Umbilical cord (tissue), 2 donors: ENCODE results near the gene CXCR2. TPM values are rescaled to one million over a fixed set of nuclear protein-coding genes. Genes with fewer than 3 reads are reported as not detected.
"Not testable (repeated sequence)": the region's sequence is repeated elsewhere in the genome, so short reads cannot be mapped to it uniquely, and the experiment has no call there.

Experiments used
- DNase-seq: peaks from one replicate; pipeline ENCODE4 v3.0.0-alpha.2; 2015; ENCODE audit warnings: low spot score
- total RNA-seq: library from RNA; depleted of rRNA; stranded (reverse); fragments of >200 nt; gene quantifications from one replicate; pipeline ENCODE4 v1.2.3, GENCODE V29; 2014; ENCODE audit warnings: low replicate concordance; ENCODE audit not compliant: insufficient read depth

The CXCR2 gene
- 1.7 TPM for total RNA-seq

GRCh38 chr2:218125626-218126080 is at the start of gene CXCR2:
TSS of gene CXCR2 (plus strand) at chr2:218126028. CDS start at chr2:218134802, 8,774 bp downstream.
- peak; percentile 52 for DNase-seq

GRCh38 chr2:218077464-218078216 is 48.2 kb upstream of the CXCR2 start:
- no peak for DNase-seq

GRCh38 chr2:218079943-218080913 is 45.6 kb upstream of the CXCR2 start:
- DNase-seq, result peak; percentile 85

GRCh38 chr2:218081063-218081462 is 44.8 kb upstream of the CXCR2 start:
- no peak for DNase-seq

- DNase-seq, result peak; percentile 47
These were observed 44.1 kb upstream of the CXCR2 start for GRCh38 chr2:218081695-218082094.

GRCh38 chr2:218082586-218083351 is 43.1 kb upstream of the CXCR2 start:
- no peak for DNase-seq

GRCh38 chr2:218083352-218083676 is 42.5 kb upstream of the CXCR2 start:
- no peak for DNase-seq

- DNase-seq, result no peak
These were observed 39.4 kb upstream of the CXCR2 start for GRCh38 chr2:218086478-218086877.

GRCh38 chr2:218089259-218089658 is 36.6 kb upstream of the CXCR2 start:
- no peak for DNase-seq

- DNase-seq, result no peak
These were observed 34.1 kb upstream of the CXCR2 start for GRCh38 chr2:218091746-218092145.

- DNase-seq, result no peak
These were observed 31.9 kb upstream of the CXCR2 start for GRCh38 chr2:218093879-218094278.

GRCh38 chr2:218095853-218096252 is 30.0 kb upstream of the CXCR2 start:
- no peak for DNase-seq

- no peak for DNase-seq
These were observed 27.9 kb upstream of the CXCR2 start for GRCh38 chr2:218097975-218098374.

- DNase-seq, result not testable (repeated sequence)
These were observed 17.0 kb upstream of the CXCR2 start for GRCh38 chr2:218108834-218109233.

GRCh38 chr2:218121789-218122188 is 4.0 kb upstream of the CXCR2 start:
- not testable (repeated sequence) for DNase-seq

- not testable (repeated sequence) for DNase-seq
These were observed 3.5 kb upstream of the CXCR2 start for GRCh38 chr2:218122286-218122685.

GRCh38 chr2:218123986-218124385 is 1.8 kb upstream of the CXCR2 start:
- no peak for DNase-seq

- peak; percentile 30 for DNase-seq
These were observed 733 bp upstream of the CXCR2 start for GRCh38 chr2:218125095-218125494.

- DNase-seq, result no peak
These were observed 2.2 kb downstream of the CXCR2 start for GRCh38 chr2:218127929-218128455.

- DNase-seq, result no peak
These were observed 3.1 kb downstream of the CXCR2 start for GRCh38 chr2:218128781-218129457.
